C1 segment of cervical spinal cord (tissue), 14 donors: ENCODE data around the gene FERMT3.
"Not testable (repeated sequence)": the region's sequence is repeated elsewhere in the genome, so short reads cannot be mapped to it uniquely, and the experiment has no call there.

ENCODE experiments used
- DNase-seq, 14 donors: peaks; one replicate each; lab custom pipeline; 2025; lab: John Stamatoyannopoulos, UW

Gene FERMT3

DNA sequence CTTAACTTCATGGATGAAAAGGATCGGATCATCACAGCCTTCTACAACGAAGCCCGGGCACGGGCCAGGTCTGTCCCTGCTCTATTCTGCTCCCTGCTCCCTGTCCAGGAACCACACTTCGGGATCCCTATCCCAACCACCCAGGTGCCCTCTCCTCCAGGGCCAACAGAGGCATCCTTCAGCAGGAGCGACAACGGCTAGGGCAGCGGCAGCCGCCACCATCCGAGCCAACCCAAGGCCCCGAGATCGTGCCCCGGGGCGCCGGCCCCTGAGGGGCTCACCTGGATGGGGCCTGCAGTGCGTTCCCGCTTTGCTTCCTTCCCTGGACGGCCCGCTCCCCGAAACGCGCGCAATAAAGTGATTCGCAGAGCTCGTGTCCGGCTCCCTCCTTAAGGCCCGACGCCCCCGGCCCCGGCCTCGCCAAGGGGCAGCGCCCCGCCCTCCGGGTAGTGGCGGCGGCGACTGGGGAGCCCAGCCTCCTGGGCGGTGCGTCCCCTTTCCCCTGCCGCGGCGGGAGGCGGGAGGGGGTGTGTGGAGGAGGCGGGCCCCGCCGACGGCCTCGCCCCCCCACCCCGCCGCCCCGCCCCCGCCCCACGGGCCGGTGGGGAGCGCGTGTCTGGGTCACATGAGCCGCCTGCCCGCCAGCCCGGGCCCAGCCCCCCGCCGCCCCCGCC lies 27.5 kb downstream of the FERMT3 start, which contains the start of gene VEGFB:
VEGFB (plus strand) TSS at position 672 of the 674 bp plus-strand sequence. CDS start 250 bp downstream, outside the sequence.
- peak in 10 of 14 donors; percentile 20 to 76 (median 42) for DNase-seq

GRCh38 chr11:64234647-64235379 lies 28.3 kb downstream of the FERMT3 start:
- peak in 1 of 14 donors; percentile 54 for DNase-seq

DNA sequence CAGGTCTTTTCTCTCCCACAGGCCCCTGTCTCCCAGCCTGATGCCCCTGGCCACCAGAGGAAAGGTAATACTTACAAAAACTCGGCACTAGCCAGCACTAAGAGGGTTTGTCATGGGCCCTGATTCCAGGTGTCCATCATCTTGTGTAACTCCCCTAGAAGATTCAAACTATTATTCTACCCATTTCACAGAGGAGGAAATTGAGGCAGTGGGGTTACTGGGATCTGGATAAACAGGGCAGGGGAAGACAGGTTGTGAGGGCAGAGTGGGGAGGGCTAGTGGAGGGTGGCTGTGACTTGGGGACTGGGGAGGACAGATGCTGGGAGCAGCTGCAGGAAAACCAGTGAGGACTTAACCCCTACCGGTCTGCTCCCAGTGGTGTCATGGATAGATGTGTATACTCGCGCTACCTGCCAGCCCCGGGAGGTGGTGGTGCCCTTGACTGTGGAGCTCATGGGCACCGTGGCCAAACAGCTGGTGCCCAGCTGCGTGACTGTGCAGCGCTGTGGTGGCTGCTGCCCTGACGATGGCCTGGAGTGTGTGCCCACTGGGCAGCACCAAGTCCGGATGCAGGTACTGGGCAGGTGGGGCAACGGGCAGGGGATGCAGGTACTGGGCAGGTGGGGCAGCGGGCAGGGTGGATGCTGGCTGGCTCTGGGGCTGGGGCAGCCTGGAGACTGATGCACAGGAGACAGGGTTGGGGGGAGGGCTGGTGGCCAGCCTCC lies 29.1 kb downstream of the FERMT3 start:
- no peak for DNase-seq

GRCh38 chr11:64237484-64237951 lies 31.0 kb downstream of the FERMT3 start:
- no peak for DNase-seq

DNA sequence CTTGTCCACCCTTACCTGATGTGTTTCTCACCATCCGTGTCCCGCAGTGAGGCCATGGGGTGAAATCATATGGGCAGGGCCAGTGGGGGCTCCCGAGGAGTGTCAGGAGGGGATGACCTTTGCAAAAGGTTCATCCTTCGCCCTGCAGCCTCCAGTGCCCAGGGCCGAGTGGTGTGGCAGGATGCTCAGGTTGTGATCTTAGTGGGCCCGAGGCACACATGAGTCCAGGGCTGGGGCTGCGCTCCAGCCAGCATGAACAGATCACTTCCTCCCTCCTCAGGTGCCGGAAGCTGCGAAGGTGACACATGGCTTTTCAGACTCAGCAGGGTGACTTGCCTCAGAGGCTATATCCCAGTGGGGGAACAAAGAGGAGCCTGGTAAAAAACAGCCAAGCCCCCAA lies 31.6 kb downstream of the FERMT3 start:
- DNase-seq, result no peak

GRCh38 chr11:64238999-64239398 lies 32.5 kb downstream of the FERMT3 start:
- DNase-seq, result no peak

DNA sequence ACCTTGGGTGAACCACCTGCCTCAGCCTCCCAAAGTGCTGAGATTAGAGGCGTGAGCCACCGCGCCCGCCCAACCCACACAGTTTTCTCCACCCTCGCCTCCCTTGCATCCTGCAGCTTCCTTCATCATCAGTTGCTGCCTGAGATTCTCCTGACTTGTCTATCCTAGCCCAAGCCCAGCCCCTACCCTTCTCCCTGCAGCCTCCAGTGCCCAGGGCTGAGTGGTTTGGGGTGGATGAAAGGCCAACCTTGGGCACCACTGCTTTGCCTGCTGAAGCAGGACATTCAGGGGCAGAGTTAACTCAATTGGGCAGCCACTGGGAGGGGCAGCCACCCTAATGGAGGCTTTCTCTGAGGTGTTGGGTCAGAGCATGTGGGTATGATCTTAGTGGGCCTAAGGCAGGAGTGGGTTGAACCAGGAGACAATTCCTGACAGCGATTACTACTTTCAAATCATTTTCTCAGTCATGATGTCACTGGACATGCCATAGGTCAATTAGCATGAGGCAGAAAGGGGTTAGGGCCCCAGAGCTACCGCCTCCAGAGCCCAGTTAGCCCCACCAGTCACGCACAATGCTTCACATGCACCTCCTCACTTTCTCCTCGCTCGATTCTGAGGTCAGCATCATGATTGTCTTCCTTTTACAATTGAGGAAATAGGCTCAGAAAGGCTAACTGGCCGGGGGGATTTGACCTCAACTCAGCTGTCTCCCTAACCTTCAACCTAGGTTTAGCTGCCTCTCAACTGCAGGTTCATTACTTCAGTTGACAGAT lies 33.3 kb downstream of the FERMT3 start:
- peak in 3 of 14 donors; percentile 51 to 63 (median 51) for DNase-seq

GRCh38 chr11:64240435-64241240 lies 34.1 kb downstream of the FERMT3 start, which contains the start of gene FKBP2:
FKBP2 (plus strand) TSS chr11:64241095; CDS start chr11:64242388, 1,293 bp downstream.
- DNase-seq, result peak; percentile 91 to 100 (median 99)

DNA sequence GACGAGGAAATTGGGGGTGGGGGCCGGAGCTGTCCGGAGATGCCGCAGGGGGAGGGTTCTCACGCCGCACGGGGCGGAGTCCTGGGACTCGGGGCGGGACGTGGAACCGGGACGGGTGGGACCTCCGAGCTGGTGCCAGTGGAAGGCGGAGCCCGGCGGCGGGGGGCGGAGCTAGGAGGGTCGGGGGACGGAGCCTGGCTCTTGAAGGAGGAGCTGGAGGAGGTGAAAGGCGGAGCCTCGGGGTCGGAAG lies 34.6 kb downstream of the FERMT3 start:
- peak; percentile 91 to 100 (median 99) for DNase-seq

- DNase-seq, result peak in 3 of 14 donors; percentile 44 to 63 (median 53)
These were observed 35.2 kb downstream of the FERMT3 start for GRCh38 chr11:64241491-64242374.

GRCh38 chr11:64243236-64243854 lies 36.8 kb downstream of the FERMT3 start:
- no peak for DNase-seq

DNA sequence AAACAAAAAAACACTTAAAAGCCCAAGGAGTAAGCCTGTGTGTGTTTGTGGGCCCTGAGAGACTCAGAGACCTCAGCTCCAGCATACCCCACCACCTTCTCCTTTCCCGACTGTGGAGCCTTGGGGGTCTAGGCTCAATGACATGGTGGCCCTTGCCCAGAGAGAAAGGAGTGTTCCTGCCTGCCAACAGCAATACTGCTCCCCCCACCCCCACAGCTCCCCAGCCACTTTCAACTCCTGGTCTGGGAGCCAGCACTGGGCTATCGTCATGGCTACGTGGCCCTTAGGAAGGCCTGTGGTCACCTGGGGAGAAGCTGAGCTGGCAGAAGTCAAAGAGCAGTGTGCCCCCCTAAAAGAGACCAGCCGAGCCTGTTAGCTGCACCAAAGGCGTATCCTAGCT lies 37.6 kb downstream of the FERMT3 start:
- no peak for DNase-seq

- no peak for DNase-seq
These were observed 38.4 kb downstream of the FERMT3 start for GRCh38 chr11:64244966-64245365.

DNA sequence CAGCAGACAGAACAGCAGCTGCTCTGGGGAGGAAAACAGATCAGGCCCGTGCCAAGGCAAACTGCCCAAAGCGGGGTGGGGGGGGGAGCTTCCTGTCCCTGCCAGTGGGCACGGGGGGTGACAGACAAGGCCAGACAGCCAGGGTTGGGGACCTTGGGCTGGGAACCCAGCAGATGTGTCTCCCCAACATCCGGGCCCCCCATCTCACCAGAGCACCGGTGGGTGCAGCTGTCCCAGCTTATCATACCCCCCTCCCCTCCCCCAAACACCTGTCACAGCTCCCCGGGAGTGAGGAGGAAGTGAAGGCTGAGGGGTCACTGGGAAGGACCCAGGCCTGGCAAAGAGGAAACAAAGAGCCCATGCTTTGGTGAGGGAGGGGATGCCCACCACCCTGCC lies 38.9 kb downstream of the FERMT3 start:
- DNase-seq, result peak in 1 of 14 donors; percentile 42

GRCh38 chr11:64245797-64246620 lies 39.5 kb downstream of the FERMT3 start:
- DNase-seq, result peak in 8 of 14 donors; percentile 16 to 78 (median 40)

GRCh38 chr11:64246621-64246870 lies 40.0 kb downstream of the FERMT3 start:
- not testable (repeated sequence) for DNase-seq

GRCh38 chr11:64246871-64247728 lies 40.6 kb downstream of the FERMT3 start, which contains the start of gene PPP1R14B:
PPP1R14B (minus strand) TSS chr11:64246943; CDS start chr11:64246673, 270 bp downstream.
- peak in 13 of 14 donors; percentile 67 to 89 (median 73) for DNase-seq
